Endothelial cell of umbilical vein (primary cell): ENCODE results near the gene EVA1A. TPM values are rescaled to one million over a fixed set of nuclear protein-coding genes. Genes with fewer than 3 reads are reported as not detected.

Source experiments
- BruUV-seq: library from RNA; stranded (reverse); fragments of 400-500 nt; replicated peaks from 2 replicates; lab custom pipeline; 2021; lab: Mats Ljungman, UMichigan
- CTCF ChIA-PET: fragments of 300-600, 350-600 bp; sonication (Branson Sonifier 250); formaldehyde crosslinking; loops from one replicate; lab custom pipeline; 2021; ENCODE audit warnings: antibody characterized with exemption, inconsistent platforms; lab: Charles Lee
- POLR2A ChIA-PET: fragments of 300-600, 350-600 bp; sonication (Branson Sonifier 250); formaldehyde crosslinking; loops from one replicate; lab custom pipeline; 2021; ENCODE audit warnings: antibody characterized with exemption, inconsistent platforms; lab: Charles Lee
- DNase-seq: peaks from one replicate; pipeline ENCODE4 v3.0.0-alpha.2; 2011; ENCODE audit warnings: low read depth, low spot score
- FAIRE-seq: peaks from 2 replicates; lab custom pipeline; 2011; peaks lifted over from hg19 to GRCh38; lab: Jason Lieb, UNC
- H2AFZ ChIP-seq: 2 replicates; pipeline ENCODE4 v1.6.0; 2012; ENCODE audit warnings: low read depth, low read length, control low read depth, inconsistent platforms
- H3K27ac ChIP-seq: 2 replicates; pipeline ENCODE4 v1.5.1; 2011; ENCODE audit warnings: low read depth, mild to moderate bottlenecking, control low read depth, low read length, moderate library complexity; ENCODE audit not compliant: insufficient read depth
- H3K27me3 ChIP-seq, 2 experiments: 2 replicates each; pipeline versions ENCODE4 v1.6.0 to v1.6.1; 2011; ENCODE audit warnings: low read length in 2 of 2, mixed read lengths in 1 of 2; ENCODE audit not compliant: control insufficient read depth in 2 of 2, insufficient read depth in 2 of 2
- H3K36me3 ChIP-seq, 2 experiments: 2 replicates in 1 of 2; 3 replicates in 1 of 2; pipeline ENCODE4 v1.5.1; 2011; ENCODE audit warnings: low read length in 2 of 2, mild to moderate bottlenecking in 1 of 2, moderate library complexity in 1 of 2; ENCODE audit not compliant: control insufficient read depth in 2 of 2, insufficient read depth in 2 of 2; ENCODE audit errors: extremely low read depth in 1 of 2
- H3K4me1 ChIP-seq: 3 replicates; pipeline ENCODE4 v1.5.1; 2011; ENCODE audit warnings: mild to moderate bottlenecking, low read length; ENCODE audit not compliant: control insufficient read depth, insufficient read depth; ENCODE audit errors: extremely low read depth
- H3K4me2 ChIP-seq: 2 replicates; pipeline ENCODE4 v1.6.1; 2011; ENCODE audit warnings: low read length, control low read depth, mixed read lengths; ENCODE audit not compliant: insufficient read depth
- H3K4me3 ChIP-seq, 3 experiments: fragments of 200-600 bp in 1 of 3; sonication (generic), shearing (Covaris generic) in 1 of 3; replicated peaks in 1 of 3; 2 replicates each; pipeline ENCODE4 v1.5.1; 2011 to 2016; ENCODE audit warnings: control low read depth in 3 of 3, low read length in 3 of 3, mild to moderate bottlenecking in 2 of 3, inconsistent platforms in 1 of 3, low read depth in 1 of 3, moderate library complexity in 1 of 3; ENCODE audit not compliant: insufficient read depth in 1 of 3
- H3K79me2 ChIP-seq: 2 replicates; pipeline ENCODE4 v1.6.0; 2012; ENCODE audit warnings: low read length, inconsistent platforms; ENCODE audit not compliant: control insufficient read depth, insufficient read depth
- H3K9ac ChIP-seq: replicated peaks from 2 replicates; pipeline ENCODE3; 2011; ENCODE audit warnings: low read length, control low read depth; ENCODE audit not compliant: insufficient read depth; ENCODE audit errors: extremely low read depth
- H3K9me1 ChIP-seq: replicated peaks from 3 replicates; pipeline ENCODE4 v1.6.0; 2011; ENCODE audit warnings: mild to moderate bottlenecking, low read length; ENCODE audit not compliant: control insufficient read depth, insufficient read depth; ENCODE audit errors: extremely low read depth
- H3K9me3 ChIP-seq: replicated peaks from 2 replicates; pipeline ENCODE4 v1.5.1; 2012; ENCODE audit warnings: low read length, inconsistent platforms; ENCODE audit not compliant: control insufficient read depth, insufficient read depth
- H4K20me1 ChIP-seq: replicated peaks from 2 replicates; pipeline ENCODE3; 2011; ENCODE audit warnings: mild to moderate bottlenecking, low read length; ENCODE audit not compliant: control insufficient read depth, insufficient read depth; ENCODE audit errors: extremely low read depth
- EZH2 ChIP-seq: IDR thresholded peaks from 2 replicates; pipeline ENCODE4 v1.6.1; 2012; ENCODE audit warnings: borderline replicate concordance, low read depth, mild to moderate bottlenecking, moderate library complexity, low read length, inconsistent platforms; ENCODE audit not compliant: severe bottlenecking
- FOS ChIP-seq: IDR thresholded peaks from 2 replicates; pipeline ENCODE4 v1.6.1; 2011; ENCODE audit warnings: mild to moderate bottlenecking, low read length, moderate library complexity, borderline replicate concordance; ENCODE audit not compliant: insufficient read depth
- GATA2 ChIP-seq: IDR thresholded peaks from 2 replicates; pipeline ENCODE4 v1.7.0; 2011; ENCODE audit warnings: low read depth, mild to moderate bottlenecking, moderate library complexity, mixed read lengths, low read length; ENCODE audit not compliant: insufficient read length, insufficient read depth
- JUN ChIP-seq: IDR thresholded peaks from 2 replicates; pipeline ENCODE4 v1.6.1; 2011; ENCODE audit warnings: borderline replicate concordance, low read depth; ENCODE audit not compliant: insufficient read length, insufficient read depth
- MAX ChIP-seq: IDR thresholded peaks from 2 replicates; pipeline ENCODE4 v1.6.1; 2011; ENCODE audit not compliant: insufficient read depth, insufficient read length
- MYC ChIP-seq: IDR thresholded peaks from one replicate; pipeline ENCODE4 v1.6.1; 2011; ENCODE audit warnings: mild to moderate bottlenecking, low read depth, low read length
- POLR2A ChIP-seq: IDR thresholded peaks from 2 replicates; pipeline ENCODE4 v1.6.1; 2012; ENCODE audit warnings: low read depth, mild to moderate bottlenecking, control low read depth, low read length
- POLR2AphosphoS5 ChIP-seq: IDR thresholded peaks from 2 replicates; pipeline ENCODE4 v1.6.1; 2012; ENCODE audit warnings: low read depth, mild to moderate bottlenecking, control low read depth, low read length, moderate library complexity; ENCODE audit not compliant: insufficient read depth
- dilution Hi-C: fragments of 300-500 bp; cut with MboI; formaldehyde crosslinking; loops from one replicate; pipeline ENCODE4 v1.15.0; 2019; ENCODE audit warnings: low sequenced_read_pairs; ENCODE audit not compliant: extremely low pct_ligation_motif_present
- intact Hi-C: fragments of 100-400 bp; cut with micrococcal nuclease; formaldehyde crosslinking; loops from one replicate; pipeline ENCODE4 v1.10.0; 2022
- polyA plus RNA-seq, 4 experiments: library from polyadenylated mRNA; depleted of rRNA in 3 of 4; stranded (reverse) in 3 of 4; unstranded in 1 of 4; fragments of >200 nt; gene quantifications; 2 replicates each; pipeline versions ENCODE4 v1.2.1 to v1.2.3, GENCODE V29; 2011 to 2012; ENCODE audit warnings: missing spikeins in 1 of 4
- total RNA-seq: library from RNA; stranded (reverse); gene quantifications from 2 replicates; pipeline ENCODE4 v1.2.3, GENCODE V29; 2021
- TF ChIP-seq, protein P1 (sequence below), 2 donors: IDR thresholded peaks; 1 replicate in 1 of 2; 2 replicates in 1 of 2; pipeline ENCODE4 v1.5.1; 2011; ENCODE audit warnings: low read length in 2 of 2, mild to moderate bottlenecking in 2 of 2, moderate library complexity in 2 of 2, control low read depth in 1 of 2, inconsistent platforms in 1 of 2, low read depth in 1 of 2; ENCODE audit not compliant: insufficient read depth in 1 of 2; ENCODE audit errors: extremely low read depth in 1 of 2

The EVA1A gene
- total and polyA plus RNA-seq, 2 donors (not counting 3 experiments of a cell fraction or from before 2014, with no cell fraction given): 52.6 to 66.5 TPM

- CTCF ChIA-PET: no interaction called here
- H3K79me2 ChIP-seq: peaks cover 53% of the 10 kb centered on the region
- TF ChIP-seq, protein P1, sequence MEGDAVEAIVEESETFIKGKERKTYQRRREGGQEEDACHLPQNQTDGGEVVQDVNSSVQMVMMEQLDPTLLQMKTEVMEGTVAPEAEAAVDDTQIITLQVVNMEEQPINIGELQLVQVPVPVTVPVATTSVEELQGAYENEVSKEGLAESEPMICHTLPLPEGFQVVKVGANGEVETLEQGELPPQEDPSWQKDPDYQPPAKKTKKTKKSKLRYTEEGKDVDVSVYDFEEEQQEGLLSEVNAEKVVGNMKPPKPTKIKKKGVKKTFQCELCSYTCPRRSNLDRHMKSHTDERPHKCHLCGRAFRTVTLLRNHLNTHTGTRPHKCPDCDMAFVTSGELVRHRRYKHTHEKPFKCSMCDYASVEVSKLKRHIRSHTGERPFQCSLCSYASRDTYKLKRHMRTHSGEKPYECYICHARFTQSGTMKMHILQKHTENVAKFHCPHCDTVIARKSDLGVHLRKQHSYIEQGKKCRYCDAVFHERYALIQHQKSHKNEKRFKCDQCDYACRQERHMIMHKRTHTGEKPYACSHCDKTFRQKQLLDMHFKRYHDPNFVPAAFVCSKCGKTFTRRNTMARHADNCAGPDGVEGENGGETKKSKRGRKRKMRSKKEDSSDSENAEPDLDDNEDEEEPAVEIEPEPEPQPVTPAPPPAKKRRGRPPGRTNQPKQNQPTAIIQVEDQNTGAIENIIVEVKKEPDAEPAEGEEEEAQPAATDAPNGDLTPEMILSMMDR (IDR thresholded peaks at IDR 0.05; ENCODE audit: extremely low read depth in 1 of 2, insufficient read depth in 1 of 2, low read depth in 1 of 2, low read length in 2 of 2): no peak
- no peak for TF ChIP-seq FOS
- no peak for TF ChIP-seq MYC
- no peak for TF ChIP-seq JUN
- TF ChIP-seq POLR2A: no peak
- TF ChIP-seq POLR2AphosphoS5: no peak
- no peak for TF ChIP-seq EZH2
- no peak for TF ChIP-seq MAX
- no peak for TF ChIP-seq GATA2
- H2AFZ ChIP-seq: no peak overlapping the region
- intact Hi-C loops: no loop called here
- dilution Hi-C loops: no loop called here
- H3K9me3 ChIP-seq: no peaks in the 10 kb centered on the region
- H3K4me3 ChIP-seq: no peak overlapping the region
- H3K36me3 ChIP-seq: peaks cover 0 to 5% of the 10 kb centered on the region in 2 experiments
- no peak overlapping the region for H3K4me2 ChIP-seq
- H3K27ac ChIP-seq: no peak overlapping the region
- FAIRE-seq (no peak), DNase-seq (no peak)
- BruUV-seq: no TSS peak
- POLR2A ChIA-PET: no interaction called here
- H3K27me3 ChIP-seq: no peaks in the 10 kb centered on the region
- H3K9ac ChIP-seq: no peak overlapping the region
- no peaks in the 10 kb centered on the region for H3K9me1 ChIP-seq
- H4K20me1 ChIP-seq: peaks cover 5% of the 10 kb centered on the region
- H3K4me1 ChIP-seq: peaks cover 27% of the 10 kb centered on the region
Measured at GRCh38 chr2:75556679-75557366, 3.9 kb downstream of the EVA1A start.
